IMR-90 (cell line): ENCODE data around the gene TWSG1. TPM values are rescaled to one million over a fixed set of nuclear protein-coding genes. Genes with fewer than 3 reads are reported as not detected.

Source experiments
- ATAC-seq: fragments of 200-7000 bp; cut with Tn5 transposase; 2 replicates; pipeline ENCODE4 v1.9.1; 2020; ENCODE audit warnings: low read depth, mild to moderate bottlenecking, moderate library complexity
- BruUV-seq: library from RNA; stranded (reverse); fragments of 400-500 nt; replicated peaks from 2 replicates; lab custom pipeline; 2021; lab: Mats Ljungman, UMichigan
- CTCF ChIA-PET: fragments of 300-600 bp; formaldehyde crosslinking; extraction: SDS; loops from one replicate; lab custom pipeline; 2021; ENCODE audit warnings: antibody characterized with exemption; lab: Yijun Ruan, JAX
- POLR2A ChIA-PET: fragments of 300-600 bp; sonication (Branson Sonifier 250); formaldehyde crosslinking; loops from one replicate; lab custom pipeline; 2022; ENCODE audit warnings: antibody characterized with exemption; ENCODE audit not compliant: unreplicated experiment; lab: Charles Lee
- DNase-seq: peaks from one replicate; pipeline ENCODE4 v3.0.0; 2013
- H2AFZ ChIP-seq: replicated peaks from 2 replicates; pipeline ENCODE3; 2013; ENCODE audit warnings: low read length, mild to moderate bottlenecking; ENCODE audit not compliant: poor library complexity
- H2AK5ac ChIP-seq: 2 replicates; pipeline ENCODE4 v1.6.1; 2013; ENCODE audit warnings: low read depth, low read length, inconsistent platforms
- H2AK9ac ChIP-seq: replicated peaks from 2 replicates; pipeline ENCODE3; 2013; ENCODE audit warnings: mild to moderate bottlenecking, low read depth, low read length, moderate library complexity; ENCODE audit not compliant: poor library complexity
- H2BK120ac ChIP-seq: 2 replicates; pipeline ENCODE4 v1.6.1; 2013; ENCODE audit warnings: low read depth, low read length, inconsistent platforms
- H2BK15ac ChIP-seq: 3 replicates; pipeline ENCODE4 v1.6.1; 2013; ENCODE audit warnings: low read depth, low read length, inconsistent platforms
- H2BK20ac ChIP-seq: 2 replicates; pipeline ENCODE4 v1.6.1; 2013; ENCODE audit warnings: low read depth, mild to moderate bottlenecking, inconsistent platforms, low read length, moderate library complexity
- H2BK5ac ChIP-seq: 2 replicates; pipeline ENCODE4 v1.6.1; 2013; ENCODE audit warnings: mild to moderate bottlenecking, low read depth, low read length, inconsistent platforms; ENCODE audit not compliant: poor library complexity, severe bottlenecking
- H3K14ac ChIP-seq: replicated peaks from 2 replicates; pipeline ENCODE4 v1.6.1; 2013; ENCODE audit warnings: low read depth, low read length, inconsistent platforms
- H3K18ac ChIP-seq: 2 replicates; pipeline ENCODE4 v1.6.1; 2013; ENCODE audit warnings: low read depth, low read length, control low read depth
- H3K23ac ChIP-seq: 2 replicates; pipeline ENCODE4 v1.6.1; 2013; ENCODE audit warnings: low read depth, low read length, inconsistent platforms
- H3K27ac ChIP-seq: 2 replicates; pipeline ENCODE4 v1.5.1; 2013; ENCODE audit warnings: mild to moderate bottlenecking, control low read depth, low read length; ENCODE audit not compliant: insufficient read depth
- H3K27me3 ChIP-seq: 2 replicates; pipeline ENCODE4 v1.6.1; 2013; ENCODE audit warnings: low read length; ENCODE audit not compliant: control insufficient read depth, insufficient read depth
- H3K36me3 ChIP-seq: 2 replicates; pipeline ENCODE4 v1.6.1; 2013; ENCODE audit warnings: low read length, mixed read lengths; ENCODE audit not compliant: control insufficient read depth, insufficient read depth
- H3K4ac ChIP-seq: 2 replicates; pipeline ENCODE4 v1.6.1; 2013; ENCODE audit warnings: low read depth, low read length, inconsistent platforms
- H3K4me1 ChIP-seq: 2 replicates; pipeline ENCODE4 v1.6.1; 2013; ENCODE audit warnings: low read length, mixed read lengths; ENCODE audit not compliant: control insufficient read depth, insufficient read depth
- H3K4me2 ChIP-seq: 2 replicates; pipeline ENCODE4 v1.6.1; 2013; ENCODE audit warnings: low read depth, mild to moderate bottlenecking, control low read depth, low read length, moderate library complexity
- H3K4me3 ChIP-seq: 2 replicates; pipeline ENCODE4 v1.5.1; 2013; ENCODE audit warnings: low read depth, mild to moderate bottlenecking, control low read depth, low read length, moderate library complexity; ENCODE audit not compliant: insufficient read depth
- H3K56ac ChIP-seq: 2 replicates; pipeline ENCODE4 v1.6.1; 2013; ENCODE audit warnings: low read length, inconsistent platforms; ENCODE audit not compliant: insufficient read depth; ENCODE audit errors: extremely low read depth
- H3K79me1 ChIP-seq, 2 experiments: 2 replicates each; pipeline ENCODE4 v1.6.1; 2013; ENCODE audit warnings: low read length in 2 of 2, inconsistent platforms in 1 of 2, low read depth in 1 of 2
- H3K9ac ChIP-seq: 2 replicates; pipeline ENCODE4 v1.6.1; 2013; ENCODE audit warnings: low read depth, low read length, control low read depth
- H3K9me1 ChIP-seq: 2 replicates; pipeline ENCODE4 v1.6.1; 2013; ENCODE audit warnings: low read length, inconsistent platforms; ENCODE audit not compliant: insufficient read depth
- H3K9me3 ChIP-seq: 2 replicates; pipeline ENCODE4 v1.6.1; 2013; ENCODE audit warnings: low read length; ENCODE audit not compliant: control insufficient read depth, insufficient read depth
- H4K20me1 ChIP-seq: 2 replicates; pipeline ENCODE4 v1.6.1; 2013; ENCODE audit warnings: low read length, inconsistent platforms; ENCODE audit not compliant: insufficient read depth
- H4K5ac ChIP-seq: 2 replicates; pipeline ENCODE4 v1.6.1; 2013; ENCODE audit warnings: mild to moderate bottlenecking, low read depth, low read length, control low read depth
- H4K8ac ChIP-seq, 2 experiments: 2 replicates each; pipeline ENCODE4 v1.6.1; 2013; ENCODE audit warnings: low read depth in 2 of 2, low read length in 2 of 2, control low read depth in 1 of 2, inconsistent platforms in 1 of 2
- H4K91ac ChIP-seq: 2 replicates; pipeline ENCODE4 v1.6.1; 2013; ENCODE audit warnings: low read depth, low read length, inconsistent platforms; ENCODE audit not compliant: insufficient read depth
- BHLHE40 ChIP-seq: fragments of 150-350 bp; IDR thresholded peaks from 2 replicates; pipeline ENCODE4 v1.6.1; 2016; ENCODE audit warnings: mild to moderate bottlenecking, low read depth, low read length
- CEBPB ChIP-seq: IDR thresholded peaks from 2 replicates; pipeline ENCODE4 v1.6.1; 2012; ENCODE audit warnings: low read depth, low read length, improper control_type of control experiment
- CHD1 ChIP-seq: IDR thresholded peaks from 2 replicates; pipeline ENCODE4 v1.6.1; 2012; ENCODE audit warnings: low read depth, low read length, improper control_type of control experiment
- CTCF ChIP-seq: conservative IDR thresholded peaks from 2 replicates; pipeline ENCODE4 v1.5.1; 2012; ENCODE audit warnings: mild to moderate bottlenecking, low read depth, low read length, improper control_type of control experiment
- FOS ChIP-seq: fragments of 150-350 bp; IDR thresholded peaks from 2 replicates; pipeline ENCODE4 v1.6.1; 2016; ENCODE audit warnings: low read depth, low read length
- MAFK ChIP-seq: IDR thresholded peaks from 2 replicates; pipeline ENCODE4 v1.6.1; 2012; ENCODE audit warnings: low read depth, low read length, improper control_type of control experiment
- MAZ ChIP-seq: IDR thresholded peaks from 2 replicates; pipeline ENCODE4 v1.6.1; 2012; ENCODE audit warnings: low read depth, mild to moderate bottlenecking, low read length, improper control_type of control experiment, moderate library complexity, borderline replicate concordance
- MXI1 ChIP-seq: IDR thresholded peaks from 2 replicates; pipeline ENCODE4 v1.6.1; 2012; ENCODE audit warnings: low read depth, mild to moderate bottlenecking, low read length, moderate library complexity, borderline replicate concordance
- NFE2L2 ChIP-seq: fragments of 150-350 bp; IDR thresholded peaks from 2 replicates; pipeline ENCODE4 v1.6.1; 2016; ENCODE audit warnings: low read depth, mild to moderate bottlenecking, low read length
- POLR2A ChIP-seq: IDR thresholded peaks from 2 replicates; pipeline ENCODE4 v1.6.1; 2012; ENCODE audit warnings: mild to moderate bottlenecking, low read depth, low read length
- RAD21 ChIP-seq: IDR thresholded peaks from 2 replicates; pipeline ENCODE4 v1.6.1; 2012; ENCODE audit warnings: low read length, improper control_type of control experiment
- RCOR1 ChIP-seq: IDR thresholded peaks from 2 replicates; pipeline ENCODE4 v1.6.1; 2012; ENCODE audit warnings: mild to moderate bottlenecking, low read length, improper control_type of control experiment; ENCODE audit not compliant: insufficient replicate concordance
- RFX5 ChIP-seq: IDR thresholded peaks from 2 replicates; pipeline ENCODE4 v1.8.0; 2012; ENCODE audit warnings: low read depth, mild to moderate bottlenecking, low read length, moderate library complexity
- SMC3 ChIP-seq: fragments of 150-350 bp; IDR thresholded peaks from 2 replicates; pipeline ENCODE4 v1.6.1; 2016; ENCODE audit warnings: low read depth, mild to moderate bottlenecking, antibody characterized with exemption, low read length, moderate library complexity
- USF2 ChIP-seq: fragments of 150-350 bp; IDR thresholded peaks from 2 replicates; pipeline ENCODE4 v1.6.1; 2017; ENCODE audit warnings: mild to moderate bottlenecking, antibody characterized with exemption, low read length, low read depth
- WGBS, 2 experiments: methylation state at CpG; one replicate each; pipeline versions ENCODE4 v1.1.5 to v1.1.7; 2013; ENCODE audit warnings: missing lambda C conversion rate in 2 of 2; ENCODE audit not compliant: insufficient read length in 1 of 2; ENCODE audit errors: extremely low coverage in 2 of 2; 5-methylcytosine and 5-hydroxymethylcytosine counted together
- dilution Hi-C: fragments of 300-500 bp; cut with HindIII; formaldehyde crosslinking; loops from one replicate; pipeline ENCODE4 v1.14.3; 2018; ENCODE audit warnings: low sequenced_read_pairs; ENCODE audit not compliant: unreplicated experiment
- in situ Hi-C: fragments of 300-500 bp; cut with MboI; formaldehyde crosslinking; loops from 3 replicates; pipeline ENCODE4 v1.14.3; 2019; ENCODE audit warnings: low sequenced_read_pairs, inconsistent platforms, mixed read lengths
- intact Hi-C: fragments of 100-400 bp; cut with micrococcal nuclease; formaldehyde crosslinking; loops from 2 replicates; pipeline ENCODE4 v1.10.0; 2022
- polyA plus RNA-seq, 3 experiments: library from polyadenylated mRNA; depleted of rRNA; stranded (reverse); fragments of >200 nt; gene quantifications; 2 replicates each; pipeline ENCODE4 v1.2.3, GENCODE V29; 2012; ENCODE audit warnings: low replicate concordance in 1 of 3
- total RNA-seq: library from RNA; depleted of rRNA; stranded (reverse); fragments of >200 nt; gene quantifications from 2 replicates; pipeline ENCODE4 v1.2.3, GENCODE V29; 2012
- TF ChIP-seq, protein P1 (sequence below): fragments of 150-350 bp; IDR thresholded peaks from 2 replicates; pipeline ENCODE4 v1.6.1; 2016; ENCODE audit warnings: low read depth, mild to moderate bottlenecking, low read length, moderate library complexity, borderline replicate concordance

Gene TWSG1
- total and polyA plus RNA-seq, 2 of the 4 experiments (the other 2 are of a cell fraction) = 80.4 to 115 TPM

- Histone ChIP-seq H2BK15ac (no peak overlapping the region), H3K9me1 (no peaks in the 10 kb centered on the region), H3K4me2 (no peak overlapping the region), H3K27ac (no peak overlapping the region), H4K91ac (no peak overlapping the region), H3K4ac (no peak overlapping the region), H3K79me1 (no peaks in the 10 kb centered on the region), H2AK5ac (no peak overlapping the region), H3K27me3 (no peaks in the 10 kb centered on the region), H2BK120ac (no peak overlapping the region), H3K4me3 (no peak overlapping the region), H3K23ac (no peak overlapping the region), H3K18ac (no peak overlapping the region), H4K5ac (no peak overlapping the region), H3K56ac (no peak overlapping the region), H2BK5ac (no peak overlapping the region), H4K20me1 (no peaks in the 10 kb centered on the region), H3K9ac (no peak overlapping the region), H3K9me3 (peaks cover 13% of the 10 kb centered on the region), H2BK20ac (no peak overlapping the region), H2AK9ac (no peak overlapping the region), H2AFZ (no peak overlapping the region), H3K36me3 (no peaks in the 10 kb centered on the region), H3K14ac (no peak overlapping the region), H3K4me1 (peaks cover 11% of the 10 kb centered on the region), H4K8ac (no peak overlapping the region)
- no TSS peak for BruUV-seq
- dilution Hi-C loops = no loop called here
- intact Hi-C loops = no loop called here
- no peak for TF ChIP-seq NFE2L2
- no peak for TF ChIP-seq MAZ
- TF ChIP-seq CTCF = no peak
- no peak for TF ChIP-seq RCOR1
- TF ChIP-seq RAD21 = no peak
- no peak for TF ChIP-seq POLR2A
- no peak for TF ChIP-seq BHLHE40
- TF ChIP-seq MXI1 = no peak
- no peak for TF ChIP-seq SMC3
- no peak for TF ChIP-seq USF2
- no peak for TF ChIP-seq CEBPB
- TF ChIP-seq MAFK = no peak
- TF ChIP-seq CHD1 = no peak
- TF ChIP-seq RFX5 = no peak
- TF ChIP-seq, protein P1, sequence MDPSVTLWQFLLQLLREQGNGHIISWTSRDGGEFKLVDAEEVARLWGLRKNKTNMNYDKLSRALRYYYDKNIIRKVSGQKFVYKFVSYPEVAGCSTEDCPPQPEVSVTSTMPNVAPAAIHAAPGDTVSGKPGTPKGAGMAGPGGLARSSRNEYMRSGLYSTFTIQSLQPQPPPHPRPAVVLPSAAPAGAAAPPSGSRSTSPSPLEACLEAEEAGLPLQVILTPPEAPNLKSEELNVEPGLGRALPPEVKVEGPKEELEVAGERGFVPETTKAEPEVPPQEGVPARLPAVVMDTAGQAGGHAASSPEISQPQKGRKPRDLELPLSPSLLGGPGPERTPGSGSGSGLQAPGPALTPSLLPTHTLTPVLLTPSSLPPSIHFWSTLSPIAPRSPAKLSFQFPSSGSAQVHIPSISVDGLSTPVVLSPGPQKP = no peak
- TF ChIP-seq FOS = no peak
- ChIA-PET CTCF (no interaction called here), POLR2A (no interaction called here)
- DNase-seq = no peak
- ATAC-seq = no peak
- WGBS, 2 experiments = no CpG with 5 or more reads among the region's 9 CpGs
- in situ Hi-C loops = no loop called here
Observed at GRCh38 chr18:9421096-9421900, 86.7 kb downstream of the TWSG1 start.
